ENCODE data around the gene ITGB1BP1.

DNA sequence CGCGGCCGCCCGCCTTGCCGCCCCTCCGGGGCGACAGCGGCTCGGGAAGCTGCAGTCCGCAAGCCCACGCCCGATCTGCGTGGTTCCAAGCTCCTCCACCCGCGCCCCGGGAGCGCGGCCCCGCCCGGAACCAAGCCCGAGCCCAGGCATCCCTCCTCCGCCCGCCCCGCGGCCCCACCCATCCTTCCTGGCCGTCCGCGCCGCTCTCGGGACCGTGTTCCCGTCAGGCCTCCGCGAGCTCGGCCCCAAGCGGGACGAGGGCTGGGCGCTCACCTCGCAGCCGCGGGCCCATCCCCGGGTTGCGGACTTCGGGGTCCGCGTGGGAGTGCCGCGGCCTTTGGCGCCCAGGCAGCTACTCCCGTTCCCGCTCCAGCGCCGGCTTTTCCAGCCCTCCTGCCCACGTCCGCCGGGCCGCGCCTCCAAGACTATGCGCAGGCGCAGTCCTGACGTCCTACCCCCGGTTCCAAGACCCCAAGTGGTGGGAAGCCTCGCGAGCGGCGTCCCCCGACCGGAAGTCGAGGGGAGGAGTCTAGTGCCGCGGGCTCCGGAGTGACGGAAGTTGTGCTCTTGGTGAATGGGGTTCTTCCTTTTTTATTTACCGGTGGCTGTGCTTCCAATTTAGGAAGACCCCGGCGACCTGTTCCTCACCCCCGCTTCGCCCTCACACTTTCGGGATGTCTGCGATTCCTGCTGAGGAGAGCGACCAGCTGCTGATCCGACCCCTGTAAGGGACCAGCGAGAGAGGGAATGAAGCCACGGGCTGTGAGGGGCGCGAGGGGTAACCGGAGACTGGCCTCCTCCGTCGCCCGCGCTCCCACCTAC lies at the start of gene ITGB1BP1, which contains the start of gene CPSF3:
- TF ChIP-seq, protein P1, sequence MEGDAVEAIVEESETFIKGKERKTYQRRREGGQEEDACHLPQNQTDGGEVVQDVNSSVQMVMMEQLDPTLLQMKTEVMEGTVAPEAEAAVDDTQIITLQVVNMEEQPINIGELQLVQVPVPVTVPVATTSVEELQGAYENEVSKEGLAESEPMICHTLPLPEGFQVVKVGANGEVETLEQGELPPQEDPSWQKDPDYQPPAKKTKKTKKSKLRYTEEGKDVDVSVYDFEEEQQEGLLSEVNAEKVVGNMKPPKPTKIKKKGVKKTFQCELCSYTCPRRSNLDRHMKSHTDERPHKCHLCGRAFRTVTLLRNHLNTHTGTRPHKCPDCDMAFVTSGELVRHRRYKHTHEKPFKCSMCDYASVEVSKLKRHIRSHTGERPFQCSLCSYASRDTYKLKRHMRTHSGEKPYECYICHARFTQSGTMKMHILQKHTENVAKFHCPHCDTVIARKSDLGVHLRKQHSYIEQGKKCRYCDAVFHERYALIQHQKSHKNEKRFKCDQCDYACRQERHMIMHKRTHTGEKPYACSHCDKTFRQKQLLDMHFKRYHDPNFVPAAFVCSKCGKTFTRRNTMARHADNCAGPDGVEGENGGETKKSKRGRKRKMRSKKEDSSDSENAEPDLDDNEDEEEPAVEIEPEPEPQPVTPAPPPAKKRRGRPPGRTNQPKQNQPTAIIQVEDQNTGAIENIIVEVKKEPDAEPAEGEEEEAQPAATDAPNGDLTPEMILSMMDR (IDR thresholded peaks at IDR 0.05), result peak in 3 of 5 experiments; percentile 13 to 85 (median 63)
- TF ChIP-seq POLR2A (IDR thresholded peaks at IDR 0.05), result peak; percentile 65 to 92
- peak; percentile 80 to 93 for TF ChIP-seq EP300 (IDR thresholded peaks at IDR 0.05)

Data from tibial nerve (tissue), 4 donors.